Activated CD4-positive, CD25-positive, alpha-beta regulatory T cell (primary cell): ENCODE measurements around the gene TBRG4.
"Not testable (repeated sequence)": the region's sequence is repeated elsewhere in the genome, so short reads cannot be mapped to it uniquely, and the experiment has no call there.

ENCODE experiments used
- DNase-seq, 4 experiments: peaks; one replicate each; lab custom pipeline; 2025; lab: John Stamatoyannopoulos, UW

The TBRG4 gene

DNA sequence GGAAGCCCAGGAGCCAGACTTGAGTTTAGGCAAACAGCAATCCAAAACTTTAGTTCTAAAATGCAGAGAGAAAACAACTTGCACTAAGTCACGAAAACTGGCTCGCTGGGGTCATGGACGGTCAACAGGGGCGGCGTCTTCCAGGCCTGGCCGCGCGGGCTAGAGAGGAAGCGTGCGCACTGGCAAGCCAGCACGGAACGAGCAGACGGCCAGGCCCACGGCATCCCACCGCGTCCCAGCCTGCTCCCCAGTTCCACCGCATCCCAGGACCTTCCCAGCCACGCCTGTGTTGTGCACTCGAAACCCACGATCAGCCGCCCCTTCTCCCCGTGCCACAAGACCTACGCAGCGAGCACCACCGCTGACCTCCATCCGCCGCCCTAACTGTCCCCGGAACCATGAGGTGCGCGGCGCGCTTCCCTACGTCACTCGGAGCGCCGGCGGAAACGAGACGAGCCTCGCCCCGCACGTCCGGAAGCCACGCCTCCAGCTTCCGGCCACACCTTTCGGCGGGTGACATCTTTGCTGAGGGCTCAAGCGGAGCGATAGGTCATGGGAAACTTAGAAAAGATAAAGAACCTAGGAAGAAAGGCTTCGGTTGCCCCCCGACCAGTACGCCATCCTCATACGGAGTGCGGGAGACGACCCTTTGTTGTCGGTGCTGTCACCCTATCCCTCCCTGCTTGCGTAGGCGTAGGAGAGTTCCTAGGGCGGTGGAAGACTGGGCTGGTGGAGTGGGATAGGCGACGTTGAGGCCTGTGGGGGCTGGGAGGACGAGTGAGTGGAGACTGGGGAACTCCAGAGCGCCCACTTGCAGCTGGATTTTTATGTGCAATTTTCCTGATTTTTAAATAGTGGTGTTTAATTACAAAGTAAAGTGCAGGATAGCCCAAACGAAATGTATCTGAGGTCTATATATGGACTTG lies at the start of gene TBRG4:
Gene TBRG4, minus strand, starts transcription at position 400 of the 926 bp plus-strand sequence. CDS start 2,460 bp downstream, outside the sequence.
- DNase-seq: peak; percentile 84 to 89 (median 87)

DNA sequence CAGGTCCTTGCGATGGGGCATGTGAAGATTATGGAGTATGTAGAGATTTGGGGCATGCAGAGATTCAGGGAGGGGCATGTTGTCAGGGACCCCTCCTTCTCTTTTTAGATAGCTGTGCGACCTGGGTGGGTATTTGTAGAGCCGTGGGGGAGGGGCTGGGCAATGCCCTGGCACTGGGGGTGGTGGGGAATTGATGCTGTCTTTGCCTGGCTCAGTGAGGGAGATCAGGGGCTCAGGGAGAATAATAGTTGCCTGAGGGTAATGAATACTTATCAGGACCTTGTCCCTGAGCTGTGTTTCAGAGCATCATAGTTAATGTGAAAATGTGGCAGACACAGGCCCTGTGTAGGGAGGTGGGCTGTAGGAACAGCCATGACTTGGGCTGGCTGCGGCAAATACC lies 49.6 kb upstream of the TBRG4 start:
- no peak for DNase-seq

DNA sequence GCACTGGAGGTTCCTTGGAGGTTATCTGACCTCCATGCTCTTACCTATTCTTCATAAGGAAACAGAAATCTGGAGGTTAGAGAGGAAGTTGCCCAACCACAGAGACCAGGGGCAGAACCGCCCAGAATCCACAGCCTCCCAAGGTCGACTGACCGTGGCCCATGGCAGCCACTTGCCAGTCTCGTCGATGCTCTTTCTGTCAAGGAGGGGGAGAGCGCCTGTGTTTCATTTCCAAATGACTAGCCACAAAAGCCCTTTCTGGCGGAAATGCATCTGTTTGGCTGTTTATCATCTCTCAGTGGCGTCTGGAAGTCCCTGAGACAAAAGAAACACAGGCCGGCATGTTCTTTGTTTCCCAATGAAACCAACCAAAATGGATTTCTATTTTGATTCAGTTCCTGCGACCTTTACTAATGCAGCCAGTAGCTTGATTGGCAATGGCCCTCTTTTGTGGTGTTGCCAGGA lies 49.0 kb upstream of the TBRG4 start:
- no peak for DNase-seq

DNA sequence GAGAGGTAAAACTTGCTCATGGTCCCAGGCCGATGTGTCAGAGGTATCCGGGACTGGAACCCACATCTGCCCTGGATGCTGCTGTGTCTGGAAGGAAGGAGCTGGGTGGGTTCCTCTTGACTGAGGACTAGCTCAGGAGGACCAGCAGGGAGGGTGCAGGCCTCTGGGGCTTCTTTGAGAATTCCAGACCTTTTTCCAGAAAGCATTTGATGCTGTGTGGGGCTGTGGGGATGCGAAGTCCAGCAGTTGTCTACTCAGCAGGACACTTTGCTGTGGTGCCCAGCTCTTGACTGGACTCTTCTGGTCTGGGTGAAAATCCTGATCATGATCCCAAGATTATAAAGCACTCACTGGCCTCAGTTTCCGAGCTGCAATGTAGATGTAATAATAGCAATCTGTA lies 47.8 kb upstream of the TBRG4 start:
- no peak for DNase-seq

DNA sequence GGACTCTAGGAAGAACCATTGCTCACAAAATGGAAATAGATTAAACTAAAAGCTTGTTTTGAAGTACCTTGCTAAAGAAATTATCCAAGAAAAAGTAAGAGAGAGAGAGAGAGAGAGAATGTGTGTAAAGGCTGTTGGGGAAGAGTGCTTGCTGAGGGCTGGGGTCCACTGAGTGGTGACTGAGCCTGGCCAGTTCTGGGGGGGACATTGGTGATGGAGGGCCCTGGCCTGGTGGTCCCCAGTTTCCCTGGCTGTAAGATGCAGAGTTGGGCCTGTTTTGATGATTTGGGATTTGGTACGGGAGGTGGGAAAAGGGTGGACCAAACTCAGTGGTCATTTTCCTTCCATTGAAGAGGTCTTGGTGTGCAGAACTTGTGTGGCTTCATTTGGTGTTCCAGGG lies 47.0 kb upstream of the TBRG4 start:
- DNase-seq: no peak

DNA sequence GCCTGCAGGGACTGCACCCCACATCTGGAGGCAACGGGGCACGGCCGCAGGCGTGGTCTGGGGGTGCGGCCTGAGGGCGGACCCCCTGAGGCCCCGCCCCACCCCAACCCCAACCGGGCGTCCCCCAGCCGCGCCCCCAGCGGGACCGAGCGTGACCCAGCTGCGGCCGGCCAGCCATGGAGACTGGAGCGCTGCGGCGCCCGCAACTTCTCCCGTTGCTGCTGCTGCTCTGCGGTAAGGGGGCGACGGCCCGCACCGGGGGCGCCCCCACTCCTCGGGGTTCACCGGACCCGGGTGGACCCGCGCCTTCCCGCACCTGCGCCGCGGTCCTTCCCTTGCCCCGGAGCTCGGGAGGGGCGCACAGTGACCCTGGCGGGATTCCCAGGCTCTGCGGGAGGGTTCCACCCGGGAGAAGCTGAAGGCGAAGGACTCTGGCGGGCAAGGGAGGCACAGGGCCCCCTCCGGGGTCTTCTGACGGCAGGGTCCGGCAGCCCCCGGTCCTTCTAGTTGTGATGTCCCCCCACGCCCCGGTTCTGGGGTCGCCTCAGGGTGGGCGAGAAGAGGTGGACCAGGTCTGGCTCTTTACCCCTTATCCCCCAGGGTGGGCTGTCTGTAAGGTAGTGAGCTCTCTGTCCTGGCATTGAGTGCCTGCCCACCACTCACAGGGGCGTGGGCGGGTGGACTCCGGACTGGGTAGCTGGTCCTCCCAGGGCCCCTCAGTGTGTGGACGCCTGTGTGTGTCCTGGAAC lies 46.3 kb upstream of the TBRG4 start, which contains the start of gene RAMP3:
Gene RAMP3, plus strand, starts transcription at position 139 of the 749 bp plus-strand sequence. Its CDS starts 38 bp downstream, at position 177.
- DNase-seq: no peak

DNA sequence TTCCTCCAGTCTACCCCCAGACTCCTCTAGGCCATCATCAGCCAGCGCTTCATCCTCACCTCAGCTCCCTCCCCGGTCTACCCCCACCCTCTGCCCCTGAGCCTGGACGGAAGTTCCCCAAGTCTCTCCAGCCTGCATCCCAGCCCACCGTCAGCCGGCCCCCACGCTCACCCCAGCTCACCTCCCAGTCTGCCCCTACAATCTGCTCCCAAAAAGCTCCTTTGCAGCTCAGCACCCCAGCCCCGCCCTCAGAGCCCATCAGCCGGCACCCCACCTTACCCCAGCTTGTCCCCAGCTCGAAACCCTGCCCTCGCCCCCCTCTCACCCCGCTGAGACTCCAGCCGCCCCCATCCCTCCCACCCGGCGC lies 45.8 kb upstream of the TBRG4 start:
- DNase-seq: no peak

DNA sequence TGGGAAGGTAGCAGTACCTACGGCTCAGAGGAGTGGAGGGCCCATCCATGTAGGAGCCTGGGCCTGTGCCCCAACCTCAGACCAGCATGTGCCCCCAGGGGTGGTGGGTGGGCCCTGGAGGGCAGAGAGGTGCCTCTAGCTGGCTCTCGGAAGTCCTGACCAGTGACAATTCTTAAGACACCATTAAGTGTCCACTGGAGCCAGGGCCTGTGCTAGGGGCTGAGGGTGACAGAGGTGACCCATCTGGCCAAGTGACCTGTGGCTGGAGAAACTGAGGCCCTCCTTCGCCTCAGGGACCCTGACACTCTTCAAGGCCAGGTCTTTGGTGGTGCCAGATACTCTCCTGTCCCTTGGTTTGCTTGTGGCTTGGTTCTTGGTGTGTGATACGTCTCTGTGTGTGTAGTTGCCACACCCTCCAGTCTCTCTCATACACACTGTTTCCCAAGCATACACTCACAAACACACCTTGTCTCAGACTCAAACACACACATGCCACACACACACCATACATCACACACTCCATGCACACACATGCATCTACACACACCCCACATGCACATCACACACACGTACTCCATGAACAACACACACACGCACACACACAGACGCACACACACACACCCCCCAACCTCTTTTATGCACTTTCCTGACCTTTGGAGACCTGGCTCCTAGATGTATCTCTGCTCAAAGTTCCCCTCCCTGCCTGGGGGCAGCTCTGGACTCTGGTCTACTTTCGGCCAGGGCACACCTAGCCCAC lies 45.2 kb upstream of the TBRG4 start:
- DNase-seq: no peak

DNA sequence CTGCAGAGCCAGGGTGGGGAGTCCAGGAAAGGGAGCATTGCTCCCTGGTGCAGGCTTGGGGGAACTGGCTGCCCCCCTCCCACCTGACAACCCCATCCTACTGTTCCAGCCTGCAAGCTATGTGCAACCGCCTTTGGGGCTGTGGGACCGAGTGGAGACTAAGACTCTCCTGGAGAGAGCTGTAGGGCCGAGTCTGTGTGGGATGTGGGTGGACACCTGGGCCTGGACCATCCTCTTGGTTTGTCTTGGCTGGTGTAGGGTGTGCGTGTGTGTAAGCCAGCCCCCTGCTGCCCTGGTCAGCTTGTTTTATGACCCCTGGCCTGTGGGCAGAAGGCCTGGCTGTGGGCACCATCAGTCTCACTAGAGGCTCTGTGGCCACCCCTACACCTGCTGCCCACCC lies 44.4 kb upstream of the TBRG4 start:
- DNase-seq: no peak

DNA sequence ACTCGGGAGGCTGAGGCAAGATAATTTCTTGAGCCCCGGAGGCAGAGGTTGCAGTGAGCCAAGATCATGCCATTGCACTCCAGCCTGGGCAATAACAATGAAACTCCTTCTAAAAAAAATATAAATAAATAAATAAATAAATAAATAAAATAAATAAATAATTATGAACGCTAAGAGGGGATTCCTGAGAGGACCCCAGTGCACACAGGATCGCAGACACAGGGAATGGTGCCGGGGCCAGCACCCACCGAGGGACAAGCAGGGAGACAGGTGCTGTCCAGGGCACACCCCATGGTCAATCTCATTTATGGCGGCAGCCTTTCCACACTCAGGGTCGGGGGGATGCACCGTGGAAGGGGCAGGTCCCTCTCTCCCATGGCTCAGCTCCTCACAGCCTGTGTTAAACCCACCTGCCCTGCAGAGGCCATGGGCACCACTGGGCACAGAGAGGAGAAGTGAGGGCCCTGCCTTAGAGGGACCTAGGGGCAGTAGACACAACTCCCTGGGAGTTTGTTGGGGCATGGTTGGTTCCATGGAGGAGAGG lies 43.9 kb upstream of the TBRG4 start:
- no peak for DNase-seq

DNA sequence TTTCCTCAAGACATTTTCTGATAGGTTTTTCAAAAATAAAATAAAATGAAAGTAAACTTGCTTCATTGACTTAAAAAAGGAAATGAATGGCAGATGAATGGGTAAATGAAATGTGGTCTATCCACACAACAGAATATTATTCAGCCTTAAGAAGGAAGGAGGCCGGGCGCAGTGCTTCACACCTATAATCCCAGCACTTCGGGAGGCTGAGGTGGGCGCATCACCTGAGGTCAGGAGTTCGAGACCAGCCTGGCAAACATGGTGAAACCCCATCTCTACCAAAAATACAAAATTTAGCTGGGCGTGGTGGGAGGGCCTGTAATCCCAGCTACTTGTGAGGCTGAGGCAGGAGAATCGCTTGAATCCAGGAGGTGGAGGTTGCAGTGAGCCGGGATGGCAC lies 42.4 kb upstream of the TBRG4 start:
- not testable (repeated sequence) for DNase-seq

DNA sequence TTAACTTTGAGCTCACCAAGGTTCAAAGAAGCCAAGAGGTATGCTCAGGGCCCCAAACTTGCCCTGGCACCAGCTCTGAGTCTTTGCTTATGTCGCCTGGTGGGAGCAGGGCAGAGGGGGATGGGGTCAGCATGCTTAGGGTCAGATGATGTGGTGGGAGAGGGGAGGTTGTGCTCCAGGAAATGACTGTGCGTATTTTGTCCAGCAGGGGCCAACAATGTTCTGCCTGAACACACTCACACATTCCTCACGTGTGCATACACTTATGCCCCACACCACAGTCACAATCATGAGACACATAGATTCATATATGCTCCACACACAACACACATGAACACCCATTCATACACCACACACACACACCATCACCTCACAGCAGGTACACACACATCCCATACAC lies 41.7 kb upstream of the TBRG4 start:
- no peak for DNase-seq

DNA sequence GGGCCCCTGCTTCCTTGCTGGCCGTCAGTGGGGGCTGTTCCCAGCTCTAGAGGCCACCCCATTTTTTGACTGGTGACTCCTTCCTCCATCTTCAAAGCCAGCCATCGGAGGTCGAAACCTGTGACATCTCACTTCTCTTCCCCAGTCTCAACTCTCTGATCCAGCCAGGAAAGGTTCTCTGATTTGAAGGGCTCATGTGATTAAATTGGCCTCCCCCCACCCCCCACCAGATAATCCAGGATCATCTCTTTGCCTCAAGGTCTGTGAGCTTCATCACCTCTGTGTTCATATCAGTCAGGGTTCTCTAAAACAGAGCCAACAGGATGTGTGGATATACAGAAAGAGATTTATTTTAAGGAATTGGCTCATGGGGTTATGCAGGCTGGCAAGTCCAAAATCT lies 40.5 kb upstream of the TBRG4 start:
- no peak for DNase-seq

DNA sequence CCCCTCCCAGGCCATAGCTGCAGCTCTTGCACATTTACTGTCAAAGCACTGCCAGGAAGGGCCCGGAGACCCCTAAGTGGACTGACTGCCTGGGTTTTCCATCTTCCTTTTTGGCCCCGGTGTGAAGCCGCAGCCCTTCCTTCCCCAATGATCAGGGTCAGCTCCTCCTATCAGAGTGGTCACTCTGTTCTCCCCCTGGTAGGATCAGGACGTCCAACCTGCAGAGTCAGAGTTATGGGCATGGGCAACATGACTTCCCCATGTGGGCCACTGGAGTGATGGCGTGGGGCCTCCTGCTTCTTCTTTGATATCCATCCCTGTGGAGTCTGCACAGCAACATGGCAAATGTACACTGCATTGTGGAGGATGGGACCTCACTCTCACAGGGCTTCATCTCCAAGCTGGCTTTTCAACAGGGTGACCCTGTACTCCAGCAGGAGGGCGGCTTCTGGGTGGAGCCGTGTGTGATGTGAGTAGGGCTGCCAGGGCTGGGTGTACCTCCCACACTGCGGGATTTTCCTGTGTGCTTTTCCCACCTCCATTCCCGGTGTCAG lies 39.7 kb upstream of the TBRG4 start:
- DNase-seq: no peak

DNA sequence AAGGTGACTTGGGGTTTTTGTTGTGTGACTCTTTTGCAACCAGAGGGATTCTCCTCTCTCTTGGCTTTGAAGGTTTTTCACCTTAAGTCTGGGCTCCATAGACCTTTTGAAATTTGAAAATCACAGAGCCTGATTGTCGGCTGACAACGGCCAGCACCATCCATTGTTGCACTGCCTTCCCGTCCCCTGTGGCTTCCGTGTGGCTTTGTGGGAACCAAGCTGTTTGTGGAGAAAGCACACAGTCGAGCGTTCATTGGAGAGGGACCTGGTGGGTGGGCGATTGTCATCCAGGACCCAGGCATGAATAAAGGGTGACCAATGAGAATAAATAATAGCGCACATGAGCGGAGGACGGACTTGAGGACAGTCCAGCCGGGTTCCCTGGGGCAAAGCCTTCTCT lies 38.7 kb upstream of the TBRG4 start:
- DNase-seq: no peak

DNA sequence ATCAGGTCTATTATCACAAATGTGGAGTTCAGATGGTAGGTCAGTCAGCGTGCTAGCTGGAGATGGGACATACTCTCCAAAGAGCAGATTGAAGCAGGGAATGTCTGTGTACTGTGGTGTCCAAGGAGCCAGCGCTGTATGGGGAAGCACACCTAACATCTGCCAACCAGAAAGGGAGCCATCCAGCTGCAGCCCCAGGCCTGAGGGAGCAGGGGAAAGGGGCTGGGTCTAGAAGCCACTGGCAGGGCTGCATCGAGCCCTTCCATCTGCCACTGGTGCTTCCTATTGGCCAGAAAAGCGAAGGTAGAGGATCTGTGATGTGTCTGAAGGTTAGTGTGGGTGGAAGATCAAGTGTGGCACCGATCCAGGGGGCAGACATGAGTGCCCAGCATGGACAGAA lies 38.1 kb upstream of the TBRG4 start:
- no peak for DNase-seq

DNA sequence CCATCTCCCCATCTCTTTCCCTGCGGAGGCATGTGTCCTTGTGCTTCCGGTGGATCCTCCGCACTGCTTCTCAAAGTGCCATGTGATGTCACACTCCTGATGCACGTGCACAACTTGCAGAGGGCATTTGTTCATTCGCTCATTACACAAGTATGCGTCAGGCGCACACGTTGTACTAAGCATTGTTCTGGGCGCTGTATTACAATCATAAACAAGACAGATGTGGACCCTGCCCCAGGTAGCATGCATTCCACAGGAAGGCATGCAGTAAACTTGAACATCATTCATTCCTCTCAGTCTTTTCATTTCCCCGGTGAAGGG lies 37.1 kb upstream of the TBRG4 start:
- no peak for DNase-seq

DNA sequence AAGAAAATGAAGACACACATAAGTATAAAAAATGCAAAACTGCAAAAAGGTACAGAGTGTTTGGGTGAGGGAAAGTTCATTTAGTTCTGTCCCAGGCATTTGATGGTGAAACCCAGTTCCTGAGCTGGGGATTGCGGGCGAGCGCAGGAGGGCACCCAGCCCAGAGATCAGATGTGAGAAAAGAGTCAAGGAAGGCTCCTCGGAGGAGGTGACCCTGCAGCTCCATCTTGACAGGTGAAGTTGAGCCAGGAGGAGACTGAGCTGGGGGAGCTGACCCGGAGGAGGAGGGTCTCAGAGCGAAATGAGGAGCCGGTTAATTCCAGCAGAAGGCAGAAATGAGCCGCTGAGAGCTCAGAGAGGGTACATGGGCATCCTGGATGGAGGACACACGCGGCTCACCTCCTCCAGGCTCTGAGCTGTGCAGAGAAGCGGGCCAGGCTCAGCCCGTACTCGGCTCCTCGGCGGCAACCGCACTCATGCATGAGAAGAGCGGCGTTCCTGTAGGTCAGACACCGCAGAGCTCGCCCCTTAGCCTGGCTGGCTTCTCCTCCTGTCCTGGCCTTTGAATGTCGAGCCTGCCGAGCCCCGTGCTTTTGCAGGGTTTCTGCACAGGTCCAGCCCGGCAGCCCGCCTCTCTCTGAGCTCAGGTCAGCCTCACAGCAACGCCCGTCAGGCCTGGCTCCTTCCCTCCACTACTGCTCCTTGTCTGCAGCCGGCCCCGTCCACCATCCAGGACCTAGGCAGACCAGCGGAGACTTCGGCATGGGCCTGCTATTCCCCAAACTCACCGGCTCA lies 36.6 kb upstream of the TBRG4 start:
- no peak for DNase-seq

DNA sequence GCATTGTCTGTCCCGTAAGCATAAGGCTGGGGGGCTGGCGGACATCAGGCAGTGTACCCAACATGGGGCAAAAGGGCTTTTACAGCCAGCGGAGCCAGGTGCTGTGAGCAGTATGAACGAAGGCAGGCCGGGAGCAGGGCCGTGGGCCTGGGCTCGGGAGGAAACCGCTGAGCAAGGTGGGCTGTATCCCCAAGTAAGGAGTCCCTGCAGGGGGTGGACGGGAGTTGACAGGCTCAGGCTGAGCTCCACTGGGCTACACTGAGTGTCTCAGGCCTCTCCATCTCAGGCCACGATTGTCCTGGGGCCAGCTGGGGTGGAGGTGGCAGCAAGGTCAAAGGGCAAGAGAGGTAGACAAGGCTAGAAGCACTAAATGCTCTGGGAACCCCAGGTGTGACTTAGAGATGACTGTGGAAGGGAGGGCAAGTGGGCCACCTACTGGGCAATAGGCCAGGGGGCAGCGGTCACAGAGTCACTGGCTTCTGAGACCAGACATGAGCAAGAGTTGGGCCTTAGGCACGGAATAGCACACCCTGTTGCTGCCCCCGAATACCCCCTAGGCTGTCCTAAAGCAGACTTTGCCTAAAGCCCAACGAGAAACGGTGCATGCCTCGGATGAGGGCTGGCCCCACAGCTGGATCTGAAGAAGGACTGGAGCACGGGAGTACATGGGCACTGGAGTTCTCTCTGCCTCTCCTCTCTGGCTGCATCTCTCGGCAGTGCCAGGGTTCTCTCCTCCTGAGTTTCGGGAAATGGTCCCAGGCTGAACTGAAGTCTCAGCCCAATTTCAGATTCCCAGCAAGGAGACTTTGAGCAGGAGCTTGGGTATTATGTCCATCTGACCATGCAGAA lies 35.3 kb upstream of the TBRG4 start:
- DNase-seq: no peak

DNA sequence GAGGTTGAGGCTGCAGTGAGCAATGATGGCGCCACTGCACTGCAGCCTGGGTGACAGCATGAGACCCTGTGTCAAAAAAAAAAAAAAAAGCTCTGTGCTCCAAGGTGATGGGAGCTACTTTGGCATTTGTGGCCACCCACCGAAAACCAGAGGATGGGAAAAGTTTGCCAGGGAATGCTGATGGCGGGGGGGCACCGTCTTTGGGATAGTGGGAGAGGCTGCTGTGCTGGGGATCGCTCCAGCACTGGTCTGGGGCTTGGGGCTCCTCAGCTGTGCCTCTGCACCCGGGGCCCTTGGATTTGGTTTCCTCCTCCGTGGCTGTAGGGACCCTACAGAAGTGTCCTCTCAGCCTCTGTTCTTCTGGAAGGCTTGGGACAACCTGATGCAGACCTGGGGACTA lies 34.4 kb upstream of the TBRG4 start:
- no peak for DNase-seq
